Muscle of arm (tissue), 12 donors: ENCODE data around the gene HSPBAP1. TPM values are rescaled to one million over a fixed set of nuclear protein-coding genes. Genes with fewer than 3 reads are reported as not detected.
"Not testable (repeated sequence)": the region's sequence is repeated elsewhere in the genome, so short reads cannot be mapped to it uniquely, and the experiment has no call there.

Experiments used
- DNase-seq: peaks from one replicate; pipeline ENCODE4 v3.0.0-alpha.2; 2013
- polyA plus RNA-seq, 12 donors: library from polyadenylated mRNA; unstranded; fragments of 120-200 nt; gene quantifications; one replicate each; pipeline ENCODE4 v1.2.1, GENCODE V29; 2013; ENCODE audit not compliant: insufficient read length in 12 of 12

HSPBAP1 gene
- polyA plus RNA-seq, 12 donors, result 4.2 to 12.9 (median 7.2) TPM; not detected in 2

- DNase-seq, result no peak
Measured at GRCh38 chr3:122786066-122786465, 7.6 kb downstream of the HSPBAP1 start.

- DNase-seq, result no peak
Measured at GRCh38 chr3:122785231-122785630, 8.4 kb downstream of the HSPBAP1 start.

DNA sequence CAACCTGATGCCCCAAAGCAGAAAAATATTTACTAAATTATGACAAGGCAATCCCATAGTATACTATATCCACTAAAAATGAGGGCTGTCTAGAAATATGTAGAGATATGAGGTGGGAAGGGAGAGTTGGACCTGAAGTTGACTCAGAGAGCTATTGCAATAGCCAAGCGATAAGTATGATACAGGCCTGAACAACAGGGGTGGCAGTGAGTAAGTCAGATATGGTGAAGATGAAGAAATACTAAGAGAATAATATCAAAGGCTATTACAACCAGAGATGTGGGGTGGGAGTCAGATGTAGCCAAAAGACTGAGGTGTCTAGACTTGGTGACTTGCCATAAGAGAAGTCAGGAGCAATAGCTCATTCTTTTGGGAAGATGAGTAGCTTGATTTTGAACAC lies 9.2 kb downstream of the HSPBAP1 start:
- DNase-seq, result no peak

DNA sequence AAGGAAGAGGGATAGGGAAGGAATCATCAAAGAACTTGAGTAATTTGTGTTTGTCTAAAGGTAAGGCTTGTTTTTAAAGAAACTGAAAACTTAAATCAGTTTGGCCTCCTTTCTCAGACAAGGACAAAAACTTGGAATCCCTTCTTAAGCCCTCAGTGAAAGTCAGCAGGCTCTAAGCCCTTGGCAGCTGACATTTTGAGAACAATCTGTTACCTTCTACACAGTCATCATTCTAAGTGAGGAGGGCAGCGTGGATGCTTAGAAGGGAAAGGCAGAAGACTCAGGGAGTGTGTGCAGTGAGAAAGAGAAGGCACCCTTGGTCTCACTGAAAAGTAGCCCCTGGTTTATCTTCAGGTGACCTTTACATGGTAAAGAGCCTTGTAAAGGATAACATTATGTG lies 10.8 kb downstream of the HSPBAP1 start:
- DNase-seq, result no peak

DNA sequence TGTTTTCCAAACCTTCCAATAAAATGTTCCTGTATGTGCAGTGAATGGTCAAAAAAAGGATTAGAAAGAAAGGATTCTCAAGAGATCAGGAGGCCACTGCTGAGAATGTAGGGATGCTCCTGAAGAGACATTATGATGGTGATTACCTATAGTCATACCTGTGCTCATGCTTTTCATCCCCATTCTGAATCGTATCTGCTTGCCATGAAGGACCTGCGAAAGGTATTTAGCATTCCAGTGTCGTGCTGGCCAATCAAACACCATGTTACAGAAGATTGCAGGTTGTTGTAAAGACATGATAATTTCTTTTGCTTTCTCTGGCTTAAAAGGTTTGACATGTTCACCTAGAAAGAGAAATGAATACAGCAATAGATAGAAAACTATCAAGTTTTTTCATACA lies 16.1 kb downstream of the HSPBAP1 start:
- no peak for DNase-seq

DNA sequence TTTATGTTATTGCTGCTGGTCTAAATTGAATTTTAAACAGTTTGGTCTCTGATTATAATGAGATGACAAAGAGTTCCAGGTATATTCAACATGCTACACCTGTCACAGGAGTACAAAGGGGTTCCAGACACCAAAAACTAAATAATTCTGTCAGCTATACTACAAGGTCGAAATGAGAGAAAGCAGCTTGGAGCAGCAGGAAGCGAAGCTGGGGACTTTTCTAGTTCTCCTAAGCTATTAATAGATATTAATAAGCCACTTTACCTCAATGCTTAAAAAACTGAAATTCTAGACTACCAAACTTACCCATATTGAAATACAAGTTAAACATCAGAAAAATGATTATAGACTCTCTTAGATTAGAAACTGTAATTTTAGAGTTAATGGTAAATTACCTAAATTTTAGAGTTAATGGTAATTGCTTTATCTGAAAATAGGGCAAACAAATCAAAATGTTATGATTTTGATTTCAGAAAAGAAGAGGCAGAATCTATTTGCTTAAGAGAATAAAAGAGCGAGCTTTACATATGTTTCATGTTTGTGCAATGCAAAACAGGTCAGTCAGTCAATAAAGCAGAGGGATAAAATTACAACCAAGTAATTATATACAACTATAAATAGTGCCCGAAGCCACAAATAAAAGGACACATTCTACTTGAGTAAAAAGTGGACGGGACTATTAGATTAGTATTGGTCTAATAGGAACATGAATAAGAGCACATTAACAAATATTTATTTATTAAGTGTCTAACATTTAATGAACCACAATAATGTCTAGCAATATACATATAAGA lies 16.8 kb downstream of the HSPBAP1 start:
- DNase-seq, result no peak

DNA sequence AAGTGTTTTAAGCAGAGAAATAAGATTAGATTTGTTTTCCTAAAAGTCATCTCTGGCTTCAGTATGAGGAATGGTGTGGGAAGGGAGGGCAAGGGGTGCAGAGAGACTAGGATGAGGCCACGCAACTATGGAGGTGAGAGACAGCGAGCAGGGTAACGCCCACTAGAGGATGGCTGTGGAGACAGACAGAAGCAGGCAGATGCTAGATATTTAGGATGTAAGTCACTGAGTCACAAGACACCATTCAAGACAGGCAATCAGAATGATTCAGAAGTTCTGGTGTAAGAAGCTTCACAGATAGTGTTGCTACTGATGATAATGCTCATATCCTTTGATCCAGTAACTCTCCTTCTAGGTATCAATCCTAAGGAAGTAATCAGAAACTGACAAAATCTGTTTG lies 19.1 kb downstream of the HSPBAP1 start:
- DNase-seq, result no peak

- DNase-seq, result no peak
Measured at GRCh38 chr3:122773944-122774509, 19.6 kb downstream of the HSPBAP1 start.

DNA sequence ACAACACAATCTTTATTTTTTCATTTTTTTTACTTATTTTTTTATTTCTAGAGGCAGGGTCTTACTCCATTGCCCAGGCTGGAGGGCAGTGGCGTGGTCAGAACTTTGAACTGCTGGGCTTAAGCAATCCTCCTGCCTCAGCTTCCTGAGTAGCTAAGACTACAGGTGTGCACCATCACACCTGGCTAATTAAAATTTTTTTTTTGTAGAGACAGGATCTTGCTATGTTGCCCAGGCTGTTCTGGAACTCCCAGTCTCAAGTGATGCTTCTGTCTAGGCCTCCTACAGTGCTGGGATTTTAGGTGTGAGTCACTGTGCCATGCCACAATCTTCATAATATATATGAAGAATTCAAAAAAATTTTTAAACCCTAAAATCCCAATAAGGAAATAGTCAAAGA lies 20.8 kb downstream of the HSPBAP1 start:
- no peak for DNase-seq

DNA sequence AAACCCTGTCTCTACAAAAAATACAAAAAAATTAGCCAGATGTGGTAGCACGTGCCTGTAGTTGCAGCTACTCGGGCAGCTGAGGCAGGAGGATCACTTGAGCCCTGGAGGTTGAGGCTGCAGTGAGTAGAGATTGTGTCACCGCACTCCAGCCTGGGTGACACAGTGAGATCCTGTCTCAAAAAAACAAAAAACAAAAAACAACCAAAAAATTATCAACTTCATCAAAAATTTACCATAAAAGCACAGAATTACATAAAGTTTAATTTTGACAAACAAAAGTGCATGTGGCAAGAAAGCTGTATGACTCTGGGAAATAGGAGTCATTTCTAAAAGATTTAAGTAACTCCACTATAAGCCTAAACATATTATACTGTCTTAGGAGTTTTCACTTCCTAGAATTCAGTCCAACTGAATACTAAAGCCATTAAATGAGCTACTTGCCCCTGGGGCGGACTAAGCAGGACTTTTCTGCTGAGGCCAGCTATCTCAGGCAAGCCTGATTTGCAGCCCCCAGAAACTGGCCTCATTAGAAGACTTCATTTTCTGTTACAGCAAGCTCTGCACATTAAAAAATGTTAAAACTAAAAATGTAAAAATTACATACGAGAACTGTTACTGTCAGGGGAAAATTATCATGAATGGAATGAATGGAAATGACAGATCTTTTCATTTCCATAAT lies 23.0 kb downstream of the HSPBAP1 start:
- DNase-seq, result no peak

- DNase-seq, result no peak
Measured at GRCh38 chr3:122767540-122768372, 25.9 kb downstream of the HSPBAP1 start.

GRCh38 chr3:122766430-122766829 lies 27.2 kb downstream of the HSPBAP1 start:
- no peak for DNase-seq

GRCh38 chr3:122760453-122761271 lies 33.0 kb downstream of the HSPBAP1 start:
- DNase-seq, result no peak

DNA sequence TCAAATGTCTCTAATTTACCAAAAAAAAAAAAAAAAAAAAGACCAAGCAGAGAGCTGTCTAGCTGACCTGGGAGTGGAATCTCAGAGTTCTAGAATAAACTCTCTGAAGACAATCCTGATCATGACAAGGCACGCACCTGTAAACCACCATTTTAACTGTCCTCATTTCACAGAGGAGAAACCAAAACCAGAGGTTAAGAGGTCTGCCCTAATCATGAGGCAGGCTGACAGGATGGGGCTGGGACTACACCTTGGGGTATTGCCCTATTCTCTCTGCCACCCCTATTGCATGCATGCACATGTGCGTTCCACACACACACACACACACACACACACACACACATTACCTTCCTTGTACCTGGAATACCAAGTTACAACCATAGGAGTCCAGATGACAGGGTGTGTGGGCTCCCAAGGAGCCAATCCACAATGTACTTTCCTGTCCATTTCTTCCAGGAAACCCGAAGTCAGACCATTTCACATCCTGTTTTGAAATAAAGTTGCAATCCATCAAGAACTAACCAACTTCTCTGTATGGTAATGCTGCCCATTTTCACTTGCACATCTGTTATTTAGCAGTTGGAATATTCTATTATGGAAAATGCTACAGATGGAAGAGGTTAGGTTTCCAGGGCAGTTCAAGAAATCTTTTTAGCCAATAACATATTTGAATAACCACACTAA lies 34.6 kb downstream of the HSPBAP1 start:
- DNase-seq, result no peak

DNA sequence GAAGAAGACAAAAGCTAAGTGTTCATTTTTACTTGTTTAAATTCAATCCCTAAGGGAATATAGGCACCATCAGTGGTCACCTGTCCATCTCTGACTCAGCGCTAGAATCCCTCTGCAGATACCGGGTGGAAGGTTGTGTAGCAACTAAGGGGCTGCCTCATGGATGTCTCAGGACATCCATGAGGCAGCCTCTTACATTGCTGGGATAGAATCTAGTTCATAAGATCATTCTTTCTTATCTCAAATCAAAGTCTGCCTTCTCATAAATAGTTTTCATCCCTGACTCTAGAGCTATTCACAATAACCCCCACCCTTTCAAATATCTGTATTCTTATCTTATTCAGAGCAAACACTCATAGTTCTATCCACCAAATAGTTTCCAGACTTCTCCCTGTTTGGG lies 38.1 kb downstream of the HSPBAP1 start:
- DNase-seq, result no peak

DNA sequence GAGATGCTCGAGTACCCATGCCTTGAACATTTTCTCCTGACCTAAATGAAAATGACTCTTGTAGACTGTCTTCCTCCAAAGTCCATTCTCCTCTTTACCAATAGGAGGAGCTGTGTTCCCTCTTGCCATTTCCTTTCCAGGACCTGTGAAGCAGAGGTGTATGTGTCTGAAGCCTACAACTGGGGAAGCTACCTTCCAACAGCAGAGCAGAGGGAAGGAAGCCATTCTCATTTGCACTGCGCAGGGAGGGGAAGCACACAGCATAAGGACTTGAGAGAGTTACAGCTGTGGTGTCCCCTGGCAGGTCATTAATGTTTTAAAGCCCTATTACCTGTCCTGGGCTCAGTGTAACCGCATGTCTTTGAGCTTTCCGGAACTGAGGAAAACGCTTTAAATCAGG lies 38.7 kb downstream of the HSPBAP1 start:
- no peak for DNase-seq

- no peak for DNase-seq
Measured at GRCh38 chr3:122748347-122748746, 45.3 kb downstream of the HSPBAP1 start.

GRCh38 chr3:122747295-122747694 lies 46.3 kb downstream of the HSPBAP1 start:
- DNase-seq, result not testable (repeated sequence)

GRCh38 chr3:122745369-122746021 lies 48.1 kb downstream of the HSPBAP1 start:
- DNase-seq, result no peak

DNA sequence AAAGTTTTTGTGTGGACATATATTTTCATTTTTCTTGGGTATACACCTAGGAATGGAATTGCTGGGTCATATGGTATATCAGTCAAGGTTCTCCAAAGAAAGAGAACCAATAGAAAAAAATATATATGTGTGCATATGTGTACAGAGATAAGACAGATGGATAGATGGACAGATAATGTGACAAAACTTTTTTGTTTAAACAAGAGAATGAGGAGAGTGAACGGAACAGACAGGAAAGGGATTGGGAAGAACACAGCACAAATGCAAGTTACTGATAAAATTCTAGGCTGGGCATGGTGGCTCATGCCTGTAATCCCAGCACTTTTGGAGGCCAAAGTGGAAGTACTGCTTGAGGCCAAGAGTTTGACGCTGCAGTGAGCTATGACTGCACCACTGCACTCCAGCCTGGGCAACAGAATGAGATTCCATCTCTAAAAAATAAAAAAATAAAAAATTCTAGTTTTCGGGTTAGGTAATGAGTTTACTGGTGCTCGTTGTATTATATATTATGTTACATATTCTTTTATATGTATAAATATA lies 50.0 kb downstream of the HSPBAP1 start:
- DNase-seq, result no peak
